Measurements from ENCODE around the gene MYOF. TPM values are rescaled to one million over a fixed set of nuclear protein-coding genes. Genes with fewer than 3 reads are reported as not detected.

Gene MYOF
- total RNA-seq, 1 donor from 2014 or later, result 208 TPM

GRCh38 chr10:93512565-93512964 is 30.4 kb upstream of the MYOF start:
- H3K4me3 ChIP-seq (ENCODE audit: low read depth, low read length), result no peak overlapping the region
- TF ChIP-seq CTCF (conservative IDR thresholded peaks at IDR 0.05; ENCODE audit: low read depth, low read length), result no peak
- DNase-seq (ENCODE audit: low read depth), result no peak

- no peak for TF ChIP-seq CTCF (conservative IDR thresholded peaks at IDR 0.05; ENCODE audit: low read depth, low read length)
- no peak overlapping the region for H3K4me3 ChIP-seq (ENCODE audit: low read depth, low read length)
- no peak for DNase-seq (ENCODE audit: low read depth)
Measured at GRCh38 chr10:93509816-93510215, 27.7 kb upstream of the MYOF start.

- no peak overlapping the region for H3K4me3 ChIP-seq (ENCODE audit: low read depth, low read length)
- no peak for TF ChIP-seq CTCF (conservative IDR thresholded peaks at IDR 0.05; ENCODE audit: low read depth, low read length)
- no peak for DNase-seq (ENCODE audit: low read depth)
Measured at GRCh38 chr10:93505075-93505474, 22.9 kb upstream of the MYOF start.

- H3K4me3 ChIP-seq (ENCODE audit: low read depth, low read length), result no peak overlapping the region
- DNase-seq (ENCODE audit: low read depth), result no peak
- TF ChIP-seq CTCF (conservative IDR thresholded peaks at IDR 0.05; ENCODE audit: low read depth, low read length), result no peak
Measured at GRCh38 chr10:93503075-93503474, 20.9 kb upstream of the MYOF start.

GRCh38 chr10:93501650-93502049 is 19.5 kb upstream of the MYOF start:
- no peak overlapping the region for H3K4me3 ChIP-seq (ENCODE audit: low read depth, low read length)
- TF ChIP-seq CTCF (conservative IDR thresholded peaks at IDR 0.05; ENCODE audit: low read depth, low read length), result no peak
- no peak for DNase-seq (ENCODE audit: low read depth)

- no peak for DNase-seq (ENCODE audit: low read depth)
- no peak overlapping the region for H3K4me3 ChIP-seq (ENCODE audit: low read depth, low read length)
- no peak for TF ChIP-seq CTCF (conservative IDR thresholded peaks at IDR 0.05; ENCODE audit: low read depth, low read length)
Measured at GRCh38 chr10:93498166-93498565, 16.0 kb upstream of the MYOF start.

- TF ChIP-seq CTCF (conservative IDR thresholded peaks at IDR 0.05; ENCODE audit: low read depth, low read length), result no peak
- no peak for DNase-seq (ENCODE audit: low read depth)
- H3K4me3 ChIP-seq (ENCODE audit: low read depth, low read length), result peak within 1 kb of the TSS; percentile 84
Measured at GRCh38 chr10:93496322-93497041, 14.3 kb upstream of the MYOF start, which contains the start of gene CEP55. CEP55 (plus strand) TSS chr10:93496612; CDS start chr10:93500052, 3,440 bp downstream.

All from epithelial cell of proximal tubule (primary cell).